ENCODE data around the gene TASOR2.

The TASOR2 gene

GRCh38 chr10:5659702-5660528, 24.7 kb upstream of the TASOR2 start:
- TF ChIP-seq TAF1 (IDR thresholded peaks at IDR 0.05; ENCODE audit: borderline replicate concordance, low read depth, low read length): no peak
- TF ChIP-seq POLR2A (IDR thresholded peaks at IDR 0.05; ENCODE audit: low read depth, low read length): no peak
- FAIRE-seq (peak; percentile 90), DNase-seq (ENCODE audit: insufficient read length) (no peak)

GRCh38 chr10:5661043-5661442, 23.6 kb upstream of the TASOR2 start:
- DNase-seq (ENCODE audit: insufficient read length) (no peak), FAIRE-seq (no peak)
- TF ChIP-seq POLR2A (IDR thresholded peaks at IDR 0.05; ENCODE audit: low read depth, low read length) (no peak), TAF1 (IDR thresholded peaks at IDR 0.05; ENCODE audit: borderline replicate concordance, low read depth, low read length) (no peak), POLR2AphosphoS5 (IDR thresholded peaks at IDR 0.05; ENCODE audit: low read depth, low read length) (no peak)

GRCh38 chr10:5662708-5663579, 21.7 kb upstream of the TASOR2 start:
- DNase-seq (ENCODE audit: insufficient read length): no peak
- TF ChIP-seq TAF1 (IDR thresholded peaks at IDR 0.05; ENCODE audit: borderline replicate concordance, low read depth, low read length) (no peak), POLR2AphosphoS5 (IDR thresholded peaks at IDR 0.05; ENCODE audit: low read depth, low read length) (no peak), POLR2A (IDR thresholded peaks at IDR 0.05; ENCODE audit: low read depth, low read length) (no peak)
- FAIRE-seq: peak; percentile 21

- no peak for FAIRE-seq
- no peak for DNase-seq (ENCODE audit: insufficient read length)
- no peak for TF ChIP-seq POLR2AphosphoS5 (IDR thresholded peaks at IDR 0.05; ENCODE audit: low read depth, low read length)
- no peak for TF ChIP-seq TAF1 (IDR thresholded peaks at IDR 0.05; ENCODE audit: borderline replicate concordance, low read depth, low read length)
- TF ChIP-seq POLR2A (IDR thresholded peaks at IDR 0.05; ENCODE audit: low read depth, low read length): no peak
Measured at GRCh38 chr10:5663692-5664427, 20.8 kb upstream of the TASOR2 start.

GRCh38 chr10:5665373-5666007, 19.1 kb upstream of the TASOR2 start:
- DNase-seq (ENCODE audit: insufficient read length) (no peak), FAIRE-seq (no peak)
- TF ChIP-seq TAF1 (IDR thresholded peaks at IDR 0.05; ENCODE audit: borderline replicate concordance, low read depth, low read length): no peak

- DNase-seq (ENCODE audit: insufficient read length) (no peak), FAIRE-seq (no peak)
- no peak for TF ChIP-seq TAF1 (IDR thresholded peaks at IDR 0.05; ENCODE audit: borderline replicate concordance, low read depth, low read length)
- no peak for TF ChIP-seq POLR2A (IDR thresholded peaks at IDR 0.05; ENCODE audit: low read depth, low read length)
- no peak for TF ChIP-seq POLR2AphosphoS5 (IDR thresholded peaks at IDR 0.05; ENCODE audit: low read depth, low read length)
Measured at GRCh38 chr10:5666008-5666840, 18.4 kb upstream of the TASOR2 start, which contains the start of gene ASB13. ASB13 (minus strand) TSS chr10:5666595; CDS start chr10:5666551, 44 bp downstream.

- no peak for TF ChIP-seq POLR2A (IDR thresholded peaks at IDR 0.05; ENCODE audit: low read depth, low read length)
- TF ChIP-seq TAF1 (IDR thresholded peaks at IDR 0.05; ENCODE audit: borderline replicate concordance, low read depth, low read length): no peak
- TF ChIP-seq POLR2AphosphoS5 (IDR thresholded peaks at IDR 0.05; ENCODE audit: low read depth, low read length): no peak
- DNase-seq (ENCODE audit: insufficient read length) (no peak), FAIRE-seq (no peak)
Measured at GRCh38 chr10:5666841-5667630, 17.6 kb upstream of the TASOR2 start.

- TF ChIP-seq POLR2A (IDR thresholded peaks at IDR 0.05; ENCODE audit: low read depth, low read length) (no peak), POLR2AphosphoS5 (IDR thresholded peaks at IDR 0.05; ENCODE audit: low read depth, low read length) (no peak), TAF1 (IDR thresholded peaks at IDR 0.05; ENCODE audit: borderline replicate concordance, low read depth, low read length) (no peak)
- FAIRE-seq (no peak), DNase-seq (ENCODE audit: insufficient read length) (no peak)
Measured at GRCh38 chr10:5668429-5668828, 16.2 kb upstream of the TASOR2 start.

GRCh38 chr10:5669604-5670003, 15.0 kb upstream of the TASOR2 start:
- TF ChIP-seq POLR2AphosphoS5 (IDR thresholded peaks at IDR 0.05; ENCODE audit: low read depth, low read length) (no peak), TAF1 (IDR thresholded peaks at IDR 0.05; ENCODE audit: borderline replicate concordance, low read depth, low read length) (no peak), POLR2A (IDR thresholded peaks at IDR 0.05; ENCODE audit: low read depth, low read length) (no peak)
- no peak for DNase-seq (ENCODE audit: insufficient read length)
- no peak for FAIRE-seq

Data from GM12892 (cell line).